ENCODE results near the gene ARPP21.

Gene ARPP21

GRCh38 chr3:35674451-35675109 lies 35.3 kb downstream of the ARPP21 start:
- no peak for DNase-seq (ENCODE audit: low read depth)
- TF ChIP-seq CTCF (IDR thresholded peaks at IDR 0.05; ENCODE audit: low read depth, low read length, missing control alignments), result no peak
- no peak overlapping the region for H3K4me3 ChIP-seq (ENCODE audit: low read depth, low read length)

DNA sequence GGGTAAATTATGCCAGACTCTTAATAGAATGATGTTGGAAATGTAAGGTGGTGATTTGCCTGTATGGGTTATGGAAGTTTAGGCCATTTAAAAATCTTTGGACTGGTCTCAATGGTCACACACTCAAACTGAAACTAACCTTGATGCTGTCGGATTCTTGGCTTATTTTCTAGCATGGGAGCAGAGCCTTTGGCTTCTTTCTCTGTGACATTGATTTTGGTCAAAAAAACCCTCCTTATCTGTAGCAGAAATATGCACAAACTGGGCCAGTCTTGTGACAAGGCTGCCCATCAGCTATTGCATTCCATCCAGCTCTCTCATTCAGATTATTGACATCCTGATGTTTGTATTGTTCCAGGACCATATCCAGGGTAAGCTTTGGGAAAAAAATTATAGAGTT lies 35.9 kb downstream of the ARPP21 start:
- no peak overlapping the region for H3K4me3 ChIP-seq (ENCODE audit: low read depth, low read length)
- DNase-seq (ENCODE audit: low read depth), result no peak
- TF ChIP-seq CTCF (IDR thresholded peaks at IDR 0.05; ENCODE audit: low read depth, low read length, missing control alignments), result no peak

GRCh38 chr3:35675621-35676020 lies 36.3 kb downstream of the ARPP21 start:
- no peak for DNase-seq (ENCODE audit: low read depth)
- H3K4me3 ChIP-seq (ENCODE audit: low read depth, low read length), result no peak overlapping the region
- TF ChIP-seq CTCF (IDR thresholded peaks at IDR 0.05; ENCODE audit: low read depth, low read length, missing control alignments), result no peak

- H3K4me3 ChIP-seq (ENCODE audit: low read depth, low read length), result no peak overlapping the region
- no peak for DNase-seq (ENCODE audit: low read depth)
- TF ChIP-seq CTCF (IDR thresholded peaks at IDR 0.05; ENCODE audit: low read depth, low read length, missing control alignments), result no peak
These were observed 38.5 kb downstream of the ARPP21 start for GRCh38 chr3:35677797-35678196.

DNA sequence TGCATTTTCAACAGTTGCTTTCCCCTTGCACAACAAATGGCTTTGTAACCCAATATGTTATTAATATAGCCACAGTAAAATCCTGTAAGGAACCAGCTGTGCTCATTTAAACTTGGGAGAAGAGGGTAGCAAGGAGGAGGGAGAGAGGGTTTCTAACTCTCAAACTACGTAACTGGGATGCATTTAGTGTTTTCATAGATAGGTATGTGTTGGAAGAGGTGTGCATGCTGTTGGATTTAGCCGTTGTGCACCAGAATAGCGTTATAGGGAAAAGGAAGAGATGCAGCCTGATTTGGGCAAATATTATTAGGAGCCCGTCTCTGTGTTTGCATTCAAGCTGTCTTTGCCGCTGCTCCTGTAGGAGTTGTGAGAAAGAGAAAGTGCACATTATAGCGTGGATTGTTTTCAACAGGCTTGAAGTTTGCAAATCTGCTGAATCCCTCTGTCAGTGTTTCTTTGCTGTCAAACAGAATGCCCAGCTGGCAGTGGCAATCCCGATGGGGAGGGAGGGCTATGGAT lies 39.4 kb downstream of the ARPP21 start:
- DNase-seq (ENCODE audit: low read depth), result no peak
- H3K4me3 ChIP-seq (ENCODE audit: low read depth, low read length), result no peak overlapping the region
- TF ChIP-seq CTCF (IDR thresholded peaks at IDR 0.05; ENCODE audit: low read depth, low read length, missing control alignments), result no peak

DNA sequence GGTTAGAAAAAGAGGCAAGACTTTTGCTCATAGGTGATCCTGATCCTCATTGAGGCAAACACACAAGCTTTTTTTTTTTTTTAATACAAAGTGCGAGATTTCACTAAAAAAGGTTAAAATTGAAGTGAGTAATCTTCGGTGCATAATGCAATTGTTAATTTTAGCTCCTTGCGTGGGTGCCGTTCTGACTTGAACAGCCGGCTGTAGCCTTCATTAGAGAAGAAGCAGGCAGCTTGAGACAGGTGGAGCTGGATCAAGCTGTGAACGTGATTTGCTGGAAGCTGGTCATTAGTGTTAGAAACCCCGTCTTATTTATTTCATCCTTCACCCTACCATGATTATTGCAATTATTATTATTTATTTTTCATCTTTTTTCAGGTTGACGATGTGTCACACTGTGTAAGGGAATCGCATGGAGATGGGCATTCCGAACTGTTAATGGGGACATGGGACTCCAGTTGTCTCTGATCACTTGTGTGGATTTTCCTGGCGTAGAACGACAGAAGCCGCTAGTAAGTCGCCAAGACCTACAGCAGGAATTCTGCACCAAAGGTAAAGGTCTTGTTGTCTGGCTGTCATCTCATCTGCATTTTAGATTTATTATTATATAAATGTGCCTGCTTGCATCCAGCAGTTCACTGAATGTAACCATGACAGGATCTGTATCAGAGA lies 40.2 kb downstream of the ARPP21 start:
- TF ChIP-seq CTCF (IDR thresholded peaks at IDR 0.05; ENCODE audit: low read depth, low read length, missing control alignments), result no peak
- DNase-seq (ENCODE audit: low read depth), result no peak
- H3K4me3 ChIP-seq (ENCODE audit: low read depth, low read length), result no peak overlapping the region
